SK-N-MC (cell line): ENCODE results near the gene HTR4.

ENCODE experiments used
- EZH2 ChIP-seq: fragments of 200-600 bp; sonication (generic); IDR thresholded peaks from one replicate; pipeline ENCODE4 v1.6.1; 2017; ENCODE audit warnings: antibody characterized with exemption
- FOXP2 ChIP-seq: optimal IDR thresholded peaks from 2 replicates; pipeline ENCODE3; 2011; ENCODE audit warnings: mild to moderate bottlenecking, moderate library complexity; ENCODE audit not compliant: insufficient read depth; ENCODE audit errors: extremely low read length, control extremely low read depth
- POLR2AphosphoS5 ChIP-seq: IDR thresholded peaks from 2 replicates; pipeline ENCODE4 v1.6.1; 2012; ENCODE audit warnings: mild to moderate bottlenecking, low read depth, low read length, borderline replicate concordance

GRCh38 chr5:148583421-148583965 is 70.8 kb downstream of the HTR4 start:
- TF ChIP-seq POLR2AphosphoS5 = no peak
- no peak for TF ChIP-seq EZH2
- TF ChIP-seq FOXP2 = no peak
